Smooth muscle cell (in vitro differentiated cells): ENCODE data around the gene TOM1. TPM values are rescaled to one million over a fixed set of nuclear protein-coding genes. Genes with fewer than 3 reads are reported as not detected.

Experiments
- DNase-seq: peaks from one replicate; lab custom pipeline; 2025; ENCODE audit not compliant: unreplicated experiment; lab: John Stamatoyannopoulos, UW
- H2AFZ ChIP-seq: fragments of 200-600 bp; sonication (generic); 2 replicates; pipeline ENCODE4 v1.6.0; 2016; ENCODE audit warnings: antibody characterized with exemption, low read depth, mild to moderate bottlenecking
- H3F3A ChIP-seq: fragments of 200-600 bp; sonication (generic); 2 replicates; pipeline ENCODE4 v1.6.0; 2017; ENCODE audit warnings: antibody characterized with exemption, low read depth
- H3K27ac ChIP-seq: fragments of 200-600 bp; sonication (generic); 2 replicates; pipeline ENCODE4 v1.5.1; 2016; ENCODE audit warnings: low read depth, mild to moderate bottlenecking
- H3K27me3 ChIP-seq: fragments of 200-600 bp; sonication (generic); 2 replicates; pipeline ENCODE4 v1.6.1; 2016; ENCODE audit warnings: low read depth, mild to moderate bottlenecking
- H3K36me3 ChIP-seq: fragments of 200-600 bp; sonication (generic); 2 replicates; pipeline ENCODE4 v1.5.1; 2016; ENCODE audit warnings: low read depth
- H3K4me1 ChIP-seq: fragments of 200-600 bp; sonication (generic); 2 replicates; pipeline ENCODE4 v1.5.1; 2016; ENCODE audit warnings: low read depth
- H3K4me2 ChIP-seq: fragments of 200-600 bp; sonication (generic); 2 replicates; pipeline ENCODE4 v1.6.0; 2016; ENCODE audit warnings: mild to moderate bottlenecking
- H3K4me3 ChIP-seq: fragments of 200-600 bp; sonication (generic); 2 replicates; pipeline ENCODE4 v1.5.1; 2016; ENCODE audit warnings: mild to moderate bottlenecking
- H3K79me2 ChIP-seq: fragments of 200-600 bp; sonication (generic); 2 replicates; pipeline ENCODE4 v1.6.0; 2016; ENCODE audit warnings: low read depth, mild to moderate bottlenecking
- H3K9ac ChIP-seq: fragments of 200-600 bp; sonication (generic); 2 replicates; pipeline ENCODE4 v1.6.0; 2016; ENCODE audit warnings: low read depth
- H3K9me3 ChIP-seq: fragments of 200-600 bp; sonication (generic); replicated peaks from 2 replicates; pipeline ENCODE4 v1.5.1; 2016; ENCODE audit warnings: low read depth
- H4K20me1 ChIP-seq: fragments of 200-600 bp; sonication (generic); 2 replicates; pipeline ENCODE4 v1.6.0; 2016; ENCODE audit warnings: low read depth
- WGBS: methylation state at CpG from one replicate; pipeline ENCODE4 v1.1.7; 2016; ENCODE audit warnings: low lambda C conversion rate; 5-methylcytosine and 5-hydroxymethylcytosine counted together
- polyA plus RNA-seq: library from polyadenylated mRNA; unstranded; fragments of >200 nt; fragmentation: Nextera tagmentation; extraction: Ambion mirVana; gene quantifications from 2 replicates; pipeline ENCODE4 v1.2.1, GENCODE V29; 2016
- total RNA-seq: library from RNA; depleted of rRNA; stranded (reverse); fragments of >200 nt; gene quantifications from 2 replicates; pipeline ENCODE4 v1.2.3, GENCODE V29; 2014
- TF ChIP-seq, protein P1 (sequence below): fragments of 200-600 bp; sonication (generic); IDR thresholded peaks from 2 replicates; pipeline ENCODE4 v1.5.1; 2017; ENCODE audit warnings: borderline replicate concordance, mild to moderate bottlenecking, antibody characterized with exemption; ENCODE audit not compliant: insufficient read depth, poor library complexity, severe bottlenecking

TOM1 gene
- total RNA-seq = 109 and 127 TPM in 2 replicates
- polyA plus RNA-seq = 73.0 and 86.1 TPM in 2 replicates

DNA sequence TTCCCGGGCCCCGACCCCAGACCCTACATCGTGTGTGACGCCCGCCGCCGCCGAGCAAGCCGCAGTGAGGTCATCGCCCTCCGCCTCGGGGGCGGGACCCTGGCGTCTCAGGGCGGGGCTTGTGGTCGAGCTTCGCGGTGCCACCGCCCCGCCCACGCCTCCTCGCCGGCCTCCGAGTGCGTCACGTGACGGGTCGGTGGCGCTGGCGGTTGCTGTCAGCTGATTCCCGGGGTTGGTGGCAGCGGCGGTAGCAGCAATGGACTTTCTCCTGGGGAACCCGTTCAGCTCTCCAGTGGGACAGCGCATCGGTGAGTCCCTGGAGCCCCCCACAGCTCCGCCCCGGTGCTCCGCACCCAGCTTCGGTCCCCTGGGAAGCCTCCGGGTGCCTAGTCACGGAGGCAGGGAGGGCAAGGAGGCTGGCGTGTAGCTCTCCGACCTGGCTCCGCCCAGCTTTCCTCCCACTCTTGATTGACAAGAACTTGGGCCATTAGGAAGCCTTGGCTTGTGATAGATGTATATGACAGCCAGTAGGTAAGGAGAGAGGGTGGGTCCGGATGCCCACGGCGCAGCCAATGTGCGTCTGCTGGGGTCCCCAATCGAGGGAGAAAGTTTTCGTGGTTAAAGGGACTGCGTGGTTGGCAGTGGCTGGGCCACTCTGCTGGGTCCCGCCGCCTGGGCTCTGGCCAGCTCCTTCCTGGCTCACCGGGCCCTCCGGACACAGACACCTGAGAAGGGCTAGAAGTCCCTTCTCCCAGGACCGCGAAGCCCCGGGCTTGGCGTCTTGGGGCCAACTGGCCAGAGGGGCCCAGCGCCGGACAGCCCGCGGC is at the start of gene TOM1:
TOM1 (plus strand) TSS at position 222 of the 827 bp plus-strand sequence; CDS start at position 257, 35 bp downstream.
- H4K20me1 ChIP-seq = peaks cover 3% of the 10 kb centered on the region
- peaks cover 3% of the 10 kb centered on the region for H3F3A ChIP-seq
- H3K4me3 ChIP-seq = peak within 1 kb of the TSS; percentile 64
- no peaks in the 10 kb centered on the region for H3K27me3 ChIP-seq
- peak within 1 kb of the TSS; percentile 95 for H3K9ac ChIP-seq
- H3K79me2 ChIP-seq = peaks cover 14% of the 10 kb centered on the region
- H3K27ac ChIP-seq = peak within 1 kb of the TSS; percentile 97
- peak; percentile 100 for DNase-seq
- peaks cover 3% of the 10 kb centered on the region for H3K36me3 ChIP-seq
- peak within 1 kb of the TSS; percentile 89 for H3K4me2 ChIP-seq
- under 1% methylated on average over 60 of the region's 64 CpGs for WGBS
- H3K9me3 ChIP-seq = no peaks in the 10 kb centered on the region
- H3K4me1 ChIP-seq = peaks cover 9% of the 10 kb centered on the region
- peak within 1 kb of the TSS; percentile 9 for H2AFZ ChIP-seq
- TF ChIP-seq, protein P1, sequence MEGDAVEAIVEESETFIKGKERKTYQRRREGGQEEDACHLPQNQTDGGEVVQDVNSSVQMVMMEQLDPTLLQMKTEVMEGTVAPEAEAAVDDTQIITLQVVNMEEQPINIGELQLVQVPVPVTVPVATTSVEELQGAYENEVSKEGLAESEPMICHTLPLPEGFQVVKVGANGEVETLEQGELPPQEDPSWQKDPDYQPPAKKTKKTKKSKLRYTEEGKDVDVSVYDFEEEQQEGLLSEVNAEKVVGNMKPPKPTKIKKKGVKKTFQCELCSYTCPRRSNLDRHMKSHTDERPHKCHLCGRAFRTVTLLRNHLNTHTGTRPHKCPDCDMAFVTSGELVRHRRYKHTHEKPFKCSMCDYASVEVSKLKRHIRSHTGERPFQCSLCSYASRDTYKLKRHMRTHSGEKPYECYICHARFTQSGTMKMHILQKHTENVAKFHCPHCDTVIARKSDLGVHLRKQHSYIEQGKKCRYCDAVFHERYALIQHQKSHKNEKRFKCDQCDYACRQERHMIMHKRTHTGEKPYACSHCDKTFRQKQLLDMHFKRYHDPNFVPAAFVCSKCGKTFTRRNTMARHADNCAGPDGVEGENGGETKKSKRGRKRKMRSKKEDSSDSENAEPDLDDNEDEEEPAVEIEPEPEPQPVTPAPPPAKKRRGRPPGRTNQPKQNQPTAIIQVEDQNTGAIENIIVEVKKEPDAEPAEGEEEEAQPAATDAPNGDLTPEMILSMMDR = no peak

- Histone ChIP-seq H3F3A (no peaks in the 10 kb centered on the region), H3K4me2 (no peak overlapping the region), H3K4me3 (no peak overlapping the region), H3K9ac (no peak overlapping the region), H3K27ac (no peak overlapping the region), H3K36me3 (no peaks in the 10 kb centered on the region), H3K79me2 (no peaks in the 10 kb centered on the region), H4K20me1 (no peaks in the 10 kb centered on the region), H3K9me3 (no peaks in the 10 kb centered on the region), H3K4me1 (no peaks in the 10 kb centered on the region), H2AFZ (no peak overlapping the region), H3K27me3 (no peaks in the 10 kb centered on the region)
- TF ChIP-seq, protein P1 = no peak
- 91% methylated on average over 4 of the region's 4 CpGs for WGBS
- no peak for DNase-seq
Measured at GRCh38 chr22:35250156-35250555, 49.5 kb upstream of the TOM1 start.

- no peak overlapping the region for H3K27ac ChIP-seq
- H3K36me3 ChIP-seq = no peaks in the 10 kb centered on the region
- H3F3A ChIP-seq = no peaks in the 10 kb centered on the region
- 92% methylated on average over 2 of the region's 2 CpGs for WGBS
- no peak overlapping the region for H3K9ac ChIP-seq
- no peaks in the 10 kb centered on the region for H3K27me3 ChIP-seq
- TF ChIP-seq, protein P1 = no peak
- H3K4me1 ChIP-seq = peaks cover 11% of the 10 kb centered on the region
- no peaks in the 10 kb centered on the region for H3K9me3 ChIP-seq
- no peak for DNase-seq
- peaks cover 9% of the 10 kb centered on the region for H4K20me1 ChIP-seq
- H3K4me3 ChIP-seq = no peak overlapping the region
- no peak overlapping the region for H3K4me2 ChIP-seq
- peaks cover 14% of the 10 kb centered on the region for H3K79me2 ChIP-seq
- H2AFZ ChIP-seq = no peak overlapping the region
Measured at GRCh38 chr22:35253946-35254345, 45.7 kb upstream of the TOM1 start.
